Measurements from ENCODE around the gene MLLT6. TPM values are rescaled to one million over a fixed set of nuclear protein-coding genes. Genes with fewer than 3 reads are reported as not detected.

The MLLT6 gene
- total and polyA plus RNA-seq, 2 of the 13 experiments (the other 11 are each of a cell fraction or from before 2014, with no cell fraction given): 50.7 to 69.5 TPM

DNA sequence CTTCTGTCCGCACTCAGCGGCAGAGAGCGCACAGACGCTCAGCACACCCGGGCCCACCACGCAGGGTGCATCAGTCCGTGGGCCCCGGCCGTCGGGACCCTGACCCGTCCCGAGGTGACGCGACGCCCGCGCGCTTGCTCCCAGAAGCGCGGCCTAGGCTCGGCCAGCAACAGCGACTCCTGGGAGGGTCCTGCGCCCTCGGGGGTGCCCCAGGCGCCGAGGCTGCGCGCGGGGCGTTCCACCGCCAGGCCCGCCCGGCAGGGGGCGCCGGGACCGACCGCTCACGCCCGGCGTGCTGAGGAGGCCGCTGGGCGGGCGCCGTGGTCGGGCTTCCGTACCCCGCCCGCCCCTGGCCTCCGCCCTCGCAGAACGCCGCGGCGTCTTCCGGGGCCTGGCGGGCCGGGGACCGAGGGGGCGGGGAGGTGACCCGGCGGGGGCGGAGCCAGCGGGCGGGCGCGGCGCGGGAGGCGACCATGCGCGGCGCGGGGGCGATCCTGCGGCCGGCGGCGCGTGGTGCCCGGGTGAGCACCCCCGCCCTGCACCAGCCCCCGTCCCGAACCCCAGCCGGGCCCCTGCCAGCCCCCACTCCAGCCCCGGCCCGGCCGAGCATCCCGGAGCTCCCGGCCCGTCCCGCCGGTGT lies 24.9 kb downstream of the MLLT6 start, which contains the start of gene CISD3 (continued):
- TF ChIP-seq, protein P1, sequence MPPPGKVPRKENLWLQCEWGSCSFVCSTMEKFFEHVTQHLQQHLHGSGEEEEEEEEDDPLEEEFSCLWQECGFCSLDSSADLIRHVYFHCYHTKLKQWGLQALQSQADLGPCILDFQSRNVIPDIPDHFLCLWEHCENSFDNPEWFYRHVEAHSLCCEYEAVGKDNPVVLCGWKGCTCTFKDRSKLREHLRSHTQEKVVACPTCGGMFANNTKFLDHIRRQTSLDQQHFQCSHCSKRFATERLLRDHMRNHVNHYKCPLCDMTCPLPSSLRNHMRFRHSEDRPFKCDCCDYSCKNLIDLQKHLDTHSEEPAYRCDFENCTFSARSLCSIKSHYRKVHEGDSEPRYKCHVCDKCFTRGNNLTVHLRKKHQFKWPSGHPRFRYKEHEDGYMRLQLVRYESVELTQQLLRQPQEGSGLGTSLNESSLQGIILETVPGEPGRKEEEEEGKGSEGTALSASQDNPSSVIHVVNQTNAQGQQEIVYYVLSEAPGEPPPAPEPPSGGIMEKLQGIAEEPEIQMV (CRISPR knock-in tag; IDR thresholded peaks at IDR 0.05; ENCODE audit: low read depth): no peak
- TF ChIP-seq KDM5B (CRISPR knock-in tag; IDR thresholded peaks at IDR 0.05; ENCODE audit: borderline replicate concordance) (peak; percentile 87), ARNT2 (CRISPR knock-in tag; IDR thresholded peaks at IDR 0.05; ENCODE audit: low read depth) (peak; percentile 83), NFKBIZ (CRISPR knock-in tag; IDR thresholded peaks at IDR 0.05) (no peak), TOE1 (CRISPR knock-in tag; IDR thresholded peaks at IDR 0.05) (no peak), FOSL2 (CRISPR knock-in tag; IDR thresholded peaks at IDR 0.05) (no peak), MZF1 (CRISPR knock-in tag; IDR thresholded peaks at IDR 0.05; ENCODE audit: borderline replicate concordance) (no peak), FOXA1 (IDR thresholded peaks at IDR 0.05) (no peak), FOXA1 (CRISPR knock-in tag; IDR thresholded peaks at IDR 0.05) (no peak), PHF8 (CRISPR knock-in tag; IDR thresholded peaks at IDR 0.05) (peak; percentile 64), POLR2AphosphoS5 (IDR thresholded peaks at IDR 0.05; ENCODE audit: low read depth, low read length) (no peak)
- TF ChIP-seq, protein P2, sequence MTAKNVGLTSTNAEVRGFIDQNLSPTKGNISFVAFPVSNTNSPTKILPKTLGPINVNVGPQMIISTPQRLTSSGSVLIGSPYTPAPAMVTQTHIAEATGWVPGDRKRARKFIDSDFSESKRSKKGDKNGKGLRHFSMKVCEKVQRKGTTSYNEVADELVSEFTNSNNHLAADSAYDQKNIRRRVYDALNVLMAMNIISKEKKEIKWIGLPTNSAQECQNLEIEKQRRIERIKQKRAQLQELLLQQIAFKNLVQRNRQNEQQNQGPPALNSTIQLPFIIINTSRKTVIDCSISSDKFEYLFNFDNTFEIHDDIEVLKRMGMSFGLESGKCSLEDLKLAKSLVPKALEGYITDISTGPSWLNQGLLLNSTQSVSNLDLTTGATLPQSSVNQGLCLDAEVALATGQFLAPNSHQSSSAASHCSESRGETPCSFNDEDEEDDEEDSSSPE (CRISPR knock-in tag; IDR thresholded peaks at IDR 0.05): peak; percentile 61; the same call in 1 of the 2 replicates
- TF ChIP-seq, protein P3, sequence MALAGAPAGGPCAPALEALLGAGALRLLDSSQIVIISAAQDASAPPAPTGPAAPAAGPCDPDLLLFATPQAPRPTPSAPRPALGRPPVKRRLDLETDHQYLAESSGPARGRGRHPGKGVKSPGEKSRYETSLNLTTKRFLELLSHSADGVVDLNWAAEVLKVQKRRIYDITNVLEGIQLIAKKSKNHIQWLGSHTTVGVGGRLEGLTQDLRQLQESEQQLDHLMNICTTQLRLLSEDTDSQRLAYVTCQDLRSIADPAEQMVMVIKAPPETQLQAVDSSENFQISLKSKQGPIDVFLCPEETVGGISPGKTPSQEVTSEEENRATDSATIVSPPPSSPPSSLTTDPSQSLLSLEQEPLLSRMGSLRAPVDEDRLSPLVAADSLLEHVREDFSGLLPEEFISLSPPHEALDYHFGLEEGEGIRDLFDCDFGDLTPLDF (CRISPR knock-in tag; IDR thresholded peaks at IDR 0.05): 0 out of 2 replicates have a peak, but pooled peaks have one; percentile 41
- TF ChIP-seq, protein P4, sequence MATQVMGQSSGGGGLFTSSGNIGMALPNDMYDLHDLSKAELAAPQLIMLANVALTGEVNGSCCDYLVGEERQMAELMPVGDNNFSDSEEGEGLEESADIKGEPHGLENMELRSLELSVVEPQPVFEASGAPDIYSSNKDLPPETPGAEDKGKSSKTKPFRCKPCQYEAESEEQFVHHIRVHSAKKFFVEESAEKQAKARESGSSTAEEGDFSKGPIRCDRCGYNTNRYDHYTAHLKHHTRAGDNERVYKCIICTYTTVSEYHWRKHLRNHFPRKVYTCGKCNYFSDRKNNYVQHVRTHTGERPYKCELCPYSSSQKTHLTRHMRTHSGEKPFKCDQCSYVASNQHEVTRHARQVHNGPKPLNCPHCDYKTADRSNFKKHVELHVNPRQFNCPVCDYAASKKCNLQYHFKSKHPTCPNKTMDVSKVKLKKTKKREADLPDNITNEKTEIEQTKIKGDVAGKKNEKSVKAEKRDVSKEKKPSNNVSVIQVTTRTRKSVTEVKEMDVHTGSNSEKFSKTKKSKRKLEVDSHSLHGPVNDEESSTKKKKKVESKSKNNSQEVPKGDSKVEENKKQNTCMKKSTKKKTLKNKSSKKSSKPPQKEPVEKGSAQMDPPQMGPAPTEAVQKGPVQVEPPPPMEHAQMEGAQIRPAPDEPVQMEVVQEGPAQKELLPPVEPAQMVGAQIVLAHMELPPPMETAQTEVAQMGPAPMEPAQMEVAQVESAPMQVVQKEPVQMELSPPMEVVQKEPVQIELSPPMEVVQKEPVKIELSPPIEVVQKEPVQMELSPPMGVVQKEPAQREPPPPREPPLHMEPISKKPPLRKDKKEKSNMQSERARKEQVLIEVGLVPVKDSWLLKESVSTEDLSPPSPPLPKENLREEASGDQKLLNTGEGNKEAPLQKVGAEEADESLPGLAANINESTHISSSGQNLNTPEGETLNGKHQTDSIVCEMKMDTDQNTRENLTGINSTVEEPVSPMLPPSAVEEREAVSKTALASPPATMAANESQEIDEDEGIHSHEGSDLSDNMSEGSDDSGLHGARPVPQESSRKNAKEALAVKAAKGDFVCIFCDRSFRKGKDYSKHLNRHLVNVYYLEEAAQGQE (IDR thresholded peaks at IDR 0.05; ENCODE audit: borderline replicate concordance in 1 of 2, low read depth in 1 of 2, low read length in 2 of 2): no peak
- TF ChIP-seq, protein P5, sequence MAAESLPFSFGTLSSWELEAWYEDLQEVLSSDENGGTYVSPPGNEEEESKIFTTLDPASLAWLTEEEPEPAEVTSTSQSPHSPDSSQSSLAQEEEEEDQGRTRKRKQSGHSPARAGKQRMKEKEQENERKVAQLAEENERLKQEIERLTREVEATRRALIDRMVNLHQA (CRISPR knock-in tag; IDR thresholded peaks at IDR 0.05): no peak
- TF ChIP-seq, protein P6, sequence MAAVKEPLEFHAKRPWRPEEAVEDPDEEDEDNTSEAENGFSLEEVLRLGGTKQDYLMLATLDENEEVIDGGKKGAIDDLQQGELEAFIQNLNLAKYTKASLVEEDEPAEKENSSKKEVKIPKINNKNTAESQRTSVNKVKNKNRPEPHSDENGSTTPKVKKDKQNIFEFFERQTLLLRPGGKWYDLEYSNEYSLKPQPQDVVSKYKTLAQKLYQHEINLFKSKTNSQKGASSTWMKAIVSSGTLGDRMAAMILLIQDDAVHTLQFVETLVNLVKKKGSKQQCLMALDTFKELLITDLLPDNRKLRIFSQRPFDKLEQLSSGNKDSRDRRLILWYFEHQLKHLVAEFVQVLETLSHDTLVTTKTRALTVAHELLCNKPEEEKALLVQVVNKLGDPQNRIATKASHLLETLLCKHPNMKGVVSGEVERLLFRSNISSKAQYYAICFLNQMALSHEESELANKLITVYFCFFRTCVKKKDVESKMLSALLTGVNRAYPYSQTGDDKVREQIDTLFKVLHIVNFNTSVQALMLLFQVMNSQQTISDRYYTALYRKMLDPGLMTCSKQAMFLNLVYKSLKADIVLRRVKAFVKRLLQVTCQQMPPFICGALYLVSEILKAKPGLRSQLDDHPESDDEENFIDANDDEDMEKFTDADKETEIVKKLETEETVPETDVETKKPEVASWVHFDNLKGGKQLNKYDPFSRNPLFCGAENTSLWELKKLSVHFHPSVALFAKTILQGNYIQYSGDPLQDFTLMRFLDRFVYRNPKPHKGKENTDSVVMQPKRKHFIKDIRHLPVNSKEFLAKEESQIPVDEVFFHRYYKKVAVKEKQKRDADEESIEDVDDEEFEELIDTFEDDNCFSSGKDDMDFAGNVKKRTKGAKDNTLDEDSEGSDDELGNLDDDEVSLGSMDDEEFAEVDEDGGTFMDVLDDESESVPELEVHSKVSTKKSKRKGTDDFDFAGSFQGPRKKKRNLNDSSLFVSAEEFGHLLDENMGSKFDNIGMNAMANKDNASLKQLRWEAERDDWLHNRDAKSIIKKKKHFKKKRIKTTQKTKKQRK (IDR thresholded peaks at IDR 0.05; ENCODE audit: low read length): no peak
- TF ChIP-seq, protein P7, sequence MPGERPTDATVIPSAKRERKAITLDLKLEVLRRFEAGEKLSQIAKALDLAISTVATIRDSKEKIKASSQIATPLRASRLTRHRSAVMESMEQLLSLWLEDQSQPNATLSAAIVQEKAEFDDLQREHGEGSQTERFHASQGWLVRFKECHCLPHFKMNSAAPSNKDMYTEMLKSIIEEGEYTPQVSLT (CRISPR knock-in tag; IDR thresholded peaks at IDR 0.05; ENCODE audit: borderline replicate concordance, low read depth): no peak; the same call in 1 of the 2 replicates

All from HepG2 (cell line).